ENCODE data around the gene CACNA2D2.
"Not testable (repeated sequence)": the region's sequence is repeated elsewhere in the genome, so short reads cannot be mapped to it uniquely, and the experiment has no call there.

GRCh38 chr3:50512908-50513307 lies 9.5 kb upstream of the CACNA2D2 start:
- TF ChIP-seq CTCF (IDR thresholded peaks at IDR 0.05; ENCODE audit: low read length); EZH2 (IDR thresholded peaks at IDR 0.05; ENCODE audit: borderline replicate concordance, low read length): not testable (repeated sequence)

Measured in OCI-LY1 (cell line).